ENCODE measurements around the gene PSMB11.
"Not testable (repeated sequence)": the region's sequence is repeated elsewhere in the genome, so short reads cannot be mapped to it uniquely, and the experiment has no call there.

PSMB11 gene

GRCh38 chr14:23042162-23042965 is at the start of gene PSMB11:
TSS of gene PSMB11 (plus strand) at chr14:23042212. CDS start at chr14:23042226, 14 bp downstream.
- DNase-seq = no peak

DNA sequence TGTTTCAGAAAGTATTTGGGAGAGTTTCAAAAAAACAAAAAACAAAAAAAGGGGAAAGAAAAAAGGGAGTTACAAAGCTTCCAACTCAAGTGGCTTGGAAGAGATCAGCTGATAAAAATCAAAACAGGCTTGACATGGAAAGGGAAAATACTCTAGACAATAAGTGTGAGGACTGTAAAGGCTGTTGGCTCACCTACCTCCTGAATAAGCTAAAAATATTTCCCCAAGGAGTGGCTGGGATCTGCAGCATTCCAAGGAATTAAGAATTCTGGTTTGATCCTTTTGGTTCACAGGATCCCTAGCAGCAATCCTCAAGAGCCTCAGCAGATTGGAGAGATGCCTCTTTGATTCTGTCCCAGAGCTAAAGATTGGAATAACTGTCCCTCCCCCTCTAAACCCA is 48.5 kb upstream of the PSMB11 start:
- no peak for DNase-seq

DNA sequence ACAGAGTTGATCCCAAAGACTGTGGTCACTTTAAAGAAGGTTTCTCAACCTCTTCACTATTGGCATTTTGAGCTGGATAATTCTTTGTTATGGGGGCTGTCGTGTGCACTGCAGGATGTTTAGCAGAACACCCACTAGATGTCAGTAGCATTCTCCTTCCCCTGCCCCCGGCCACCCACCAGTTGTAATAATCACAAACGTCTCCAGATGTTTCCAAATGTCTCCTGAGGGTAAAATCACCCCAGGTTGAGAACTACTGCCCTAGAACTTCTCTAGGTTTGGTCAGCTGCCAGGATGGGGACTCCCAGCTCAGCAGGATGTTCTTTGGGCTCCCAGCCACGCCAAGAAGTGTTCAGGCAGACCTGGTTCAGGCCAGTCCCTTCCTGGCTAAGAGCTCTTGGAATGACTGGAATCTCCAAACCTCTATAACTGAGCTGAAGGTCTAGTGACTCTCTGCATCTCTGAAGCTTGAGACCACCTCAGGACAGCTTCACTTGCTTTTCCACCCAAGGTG is 47.2 kb upstream of the PSMB11 start:
- peak; percentile 19 to 30 for DNase-seq

DNA sequence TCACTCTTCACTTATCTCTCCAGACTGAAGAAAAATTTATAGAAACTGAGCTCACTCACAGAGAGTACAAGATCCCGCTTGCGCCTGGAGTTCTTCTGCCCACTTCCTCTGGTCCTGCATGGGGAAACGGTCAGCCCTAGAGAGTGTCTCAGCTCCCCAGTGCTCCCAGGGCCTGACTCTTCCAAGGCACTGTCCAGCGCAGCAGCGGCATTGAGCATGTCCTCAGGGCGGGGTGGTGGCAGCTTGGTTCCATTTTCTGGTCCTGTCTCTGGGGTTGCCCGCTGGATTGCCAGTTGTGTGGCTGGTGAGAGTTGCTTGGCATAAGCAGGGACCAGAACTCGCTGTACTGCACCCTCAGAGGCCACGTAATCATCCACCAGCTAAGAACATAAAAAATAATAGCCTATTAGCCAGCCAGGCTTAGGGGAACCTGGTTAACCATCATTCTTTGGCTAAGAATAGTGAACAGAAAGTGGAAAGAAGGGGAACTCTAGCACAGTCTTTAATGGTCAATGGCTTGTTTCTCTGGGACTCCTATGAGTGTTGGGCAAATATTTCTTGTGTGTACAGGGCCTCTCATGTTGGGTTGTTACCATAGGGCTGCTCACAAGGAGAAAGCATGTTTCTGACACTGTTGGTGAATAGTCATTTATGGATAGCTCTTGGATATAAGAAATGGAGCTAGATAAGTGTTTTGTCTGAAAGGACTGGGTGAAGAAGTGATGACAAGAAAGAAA is 46.0 kb upstream of the PSMB11 start:
- no peak for DNase-seq

DNA sequence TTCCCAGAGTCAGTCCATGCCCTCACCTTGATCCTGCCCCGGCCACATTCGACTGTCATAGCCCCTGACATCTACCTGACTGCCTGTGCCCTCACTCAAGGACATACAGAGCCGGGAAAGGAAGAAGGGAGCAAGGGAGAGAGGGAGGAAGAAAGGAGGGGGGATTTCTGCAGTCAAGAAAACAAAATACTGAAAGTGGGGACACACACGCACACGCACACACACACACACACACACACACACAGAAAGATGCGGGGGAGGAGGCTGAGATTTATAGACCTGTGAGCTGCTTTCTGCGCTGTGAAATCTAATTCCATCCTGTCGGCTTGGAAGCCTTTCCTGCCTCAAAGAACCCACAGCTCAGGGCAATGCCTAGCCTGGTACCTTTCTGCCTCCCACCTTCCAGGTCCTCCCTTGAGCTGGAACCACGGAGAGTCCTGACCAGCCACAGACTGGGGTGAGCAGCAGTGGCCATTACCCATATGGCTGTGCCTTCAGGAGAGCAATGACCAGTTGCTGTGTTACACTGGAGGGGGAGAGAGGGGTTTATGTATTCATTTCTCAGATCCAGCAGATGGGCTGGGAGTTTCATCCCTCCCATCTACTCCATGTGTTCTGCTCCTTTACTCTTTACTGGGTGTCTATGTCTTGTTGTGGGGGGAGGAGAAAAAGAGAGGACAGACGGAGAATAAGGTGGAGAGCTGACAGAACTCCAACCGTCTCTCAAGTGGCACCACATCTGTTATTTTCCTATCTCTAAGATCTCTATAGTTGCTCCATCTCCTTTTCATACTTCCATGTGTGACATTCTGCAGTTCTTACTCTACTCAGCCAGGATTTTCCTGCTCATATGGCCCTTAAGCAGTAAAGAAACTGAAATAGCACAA is 45.0 kb upstream of the PSMB11 start:
- no peak for DNase-seq

DNA sequence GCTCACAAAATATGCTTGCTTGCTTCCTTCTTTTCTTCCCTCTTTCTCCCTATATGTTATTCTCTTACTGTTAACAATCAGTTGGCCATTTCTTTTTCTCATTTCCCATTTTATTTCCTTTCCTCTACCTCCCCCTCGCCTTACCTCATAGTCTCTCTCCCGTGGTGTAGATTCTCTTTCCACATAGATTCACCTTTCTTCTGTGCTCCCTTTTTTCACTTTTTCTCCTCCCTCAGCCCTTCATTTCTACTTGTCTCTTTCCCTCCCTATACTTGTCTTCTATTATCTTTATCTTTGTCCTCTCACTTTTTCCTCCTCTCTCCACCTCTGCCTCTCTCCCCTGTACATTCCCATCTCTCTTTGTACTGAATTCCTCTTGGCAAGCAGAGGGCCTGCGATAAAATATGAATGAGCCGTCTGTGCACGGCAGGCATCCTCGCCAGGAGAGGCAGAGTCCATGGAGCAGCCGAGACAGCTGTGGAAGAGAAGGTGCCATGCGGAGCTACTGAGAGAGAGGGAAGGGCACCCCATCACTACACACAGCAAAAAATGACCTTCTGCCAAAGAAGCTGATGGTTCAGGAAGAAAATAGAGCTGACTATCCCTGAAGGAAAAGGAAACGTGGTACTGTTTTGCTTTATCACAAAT is 44.2 kb upstream of the PSMB11 start:
- no peak for DNase-seq

GRCh38 chr14:22998329-22999012 is 43.5 kb upstream of the PSMB11 start:
- no peak for DNase-seq

- DNase-seq = no peak
Observed at GRCh38 chr14:23000860-23001259, 41.2 kb upstream of the PSMB11 start.

DNA sequence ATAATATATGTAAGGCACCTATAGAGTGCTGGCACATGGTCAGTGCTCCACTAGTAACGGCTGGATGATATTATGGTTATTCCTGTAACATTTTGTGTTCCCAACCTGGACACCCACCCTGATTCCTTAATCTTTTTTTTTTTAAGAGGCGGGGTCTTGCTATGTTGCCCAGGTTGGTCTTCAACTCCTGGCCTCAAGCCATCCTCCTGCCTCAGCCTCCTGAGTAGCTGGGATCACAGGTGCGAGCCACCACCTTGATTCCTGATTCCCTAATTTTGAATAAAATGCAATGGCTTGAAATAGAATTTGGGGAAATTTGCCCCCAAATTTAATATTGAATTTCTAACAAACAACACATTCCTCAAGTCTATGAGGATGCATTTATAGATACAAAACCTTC is 39.4 kb upstream of the PSMB11 start:
- DNase-seq = no peak

DNA sequence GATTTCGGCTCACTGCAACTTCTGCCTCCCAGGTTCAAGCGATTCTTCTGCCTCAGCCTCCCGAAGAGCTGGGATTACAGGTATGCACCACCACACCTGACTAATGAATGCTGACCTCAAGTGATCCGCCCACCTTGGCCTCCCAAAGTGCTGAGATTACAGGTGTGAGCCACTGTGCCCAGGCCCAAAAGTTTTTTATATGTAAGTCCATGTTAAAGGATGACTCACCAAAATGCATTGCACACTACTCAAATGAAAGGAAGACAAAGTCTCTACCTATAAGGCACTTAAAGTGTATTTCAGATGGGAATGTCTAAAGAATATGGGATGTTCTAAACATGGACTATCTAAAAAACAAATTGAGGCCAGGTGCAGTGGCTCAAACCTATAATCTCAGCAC is 37.7 kb upstream of the PSMB11 start:
- not testable (repeated sequence) for DNase-seq

- no peak for DNase-seq
Observed at GRCh38 chr14:23005451-23006187, 36.4 kb upstream of the PSMB11 start.

- no peak for DNase-seq
Observed at GRCh38 chr14:23006188-23006534, 35.9 kb upstream of the PSMB11 start.

GRCh38 chr14:23006544-23007419 is 35.2 kb upstream of the PSMB11 start:
- peak; percentile 92 to 99 for DNase-seq

GRCh38 chr14:23008831-23009230 is 33.2 kb upstream of the PSMB11 start:
- no peak for DNase-seq

DNA sequence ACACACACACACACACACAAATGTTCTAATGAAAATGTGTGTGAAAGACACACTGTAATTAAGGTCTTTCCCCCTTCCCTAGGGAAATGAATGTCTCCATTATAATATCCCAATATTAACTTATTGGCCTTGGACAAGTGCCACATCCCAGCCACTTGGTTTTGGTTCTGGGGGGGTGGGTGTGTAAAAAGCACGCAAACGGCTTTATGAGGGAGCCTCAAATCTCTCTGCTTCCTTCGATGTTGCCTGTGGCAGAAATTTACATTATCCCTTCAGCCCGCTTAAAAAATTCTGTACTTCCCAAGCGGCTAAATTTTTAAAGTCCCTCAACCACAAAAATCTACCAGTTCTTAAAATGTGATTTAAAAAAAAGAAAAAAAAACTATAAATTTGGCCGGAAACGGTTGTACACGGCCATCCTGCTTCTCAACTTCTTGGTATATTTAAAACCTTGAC is 32.5 kb upstream of the PSMB11 start:
- no peak for DNase-seq

GRCh38 chr14:23009939-23010726 is 31.9 kb upstream of the PSMB11 start, which contains the start of gene C14orf93:
TSS of gene C14orf93 (minus strand) at chr14:23010143. CDS start at chr14:22999023, 11,120 bp downstream.
- peak; percentile 76 to 84 for DNase-seq

DNA sequence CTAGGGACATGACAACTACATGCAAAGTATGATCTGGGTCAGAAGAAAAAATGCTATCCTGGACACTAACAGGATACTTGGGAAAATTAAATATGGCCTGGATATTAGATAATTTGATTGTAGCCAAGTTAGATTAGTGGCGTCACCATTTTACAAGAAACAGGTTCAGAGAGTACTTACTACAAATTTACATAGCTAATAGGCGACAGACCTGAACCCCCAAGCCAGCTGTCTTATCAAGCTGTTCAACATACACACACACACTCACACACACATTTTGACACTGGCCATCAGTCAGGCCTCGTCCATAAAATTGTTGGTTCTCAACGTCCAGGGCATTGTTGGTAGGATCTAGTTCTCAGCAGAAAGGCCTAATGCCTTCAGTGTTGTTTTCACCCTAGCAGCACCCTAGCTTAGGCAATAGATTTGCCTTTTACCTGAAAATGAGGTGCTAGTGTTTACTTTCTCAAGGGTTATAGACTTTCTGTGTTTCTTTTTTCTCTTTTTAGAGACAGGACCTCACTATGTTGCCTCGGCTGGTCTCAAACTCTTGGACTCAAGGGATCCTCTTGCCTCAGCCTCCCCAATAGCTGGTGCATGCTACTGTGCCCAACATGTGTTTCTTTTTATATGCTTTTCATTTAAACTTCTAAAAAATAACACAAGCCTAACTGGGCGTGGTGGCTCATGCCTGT is 28.8 kb upstream of the PSMB11 start:
- no peak for DNase-seq

DNA sequence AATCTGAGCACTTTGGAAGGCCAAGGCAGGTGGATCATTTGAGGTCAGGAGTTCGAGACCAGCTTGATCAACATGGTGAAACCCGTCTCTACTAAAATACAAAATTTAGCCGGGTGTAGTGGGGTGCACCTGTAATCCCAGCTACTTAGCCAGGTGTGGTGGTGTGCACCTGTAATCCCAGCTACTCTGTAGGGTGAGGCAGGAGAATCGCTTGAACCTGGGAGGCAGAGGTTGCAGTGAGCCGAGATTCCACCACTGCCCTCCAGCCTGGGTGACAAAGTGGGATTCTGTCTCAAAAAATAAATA is 28.3 kb upstream of the PSMB11 start:
- not testable (repeated sequence) for DNase-seq

DNA sequence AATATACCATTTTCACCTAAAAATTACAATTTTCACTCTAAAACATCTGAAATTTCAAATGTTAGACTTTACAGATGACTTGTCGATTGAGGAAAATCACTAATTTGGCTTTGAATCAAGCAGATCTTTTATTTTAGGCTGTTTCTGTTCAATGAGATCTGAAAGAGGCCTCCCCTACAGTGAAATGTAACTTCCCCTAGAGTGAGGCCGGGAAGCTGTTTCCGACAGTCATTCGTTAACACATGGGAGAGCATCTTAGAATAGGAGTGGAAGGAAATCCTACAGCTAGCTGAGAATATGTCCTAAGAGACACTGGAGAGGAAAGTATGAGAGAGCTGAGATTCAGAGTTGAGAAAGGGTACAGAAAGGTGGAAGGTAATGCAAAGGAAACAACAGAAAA is 26.4 kb upstream of the PSMB11 start:
- DNase-seq = no peak
